HepG2 (cell line): ENCODE results near the gene APRT. TPM values are rescaled to one million over a fixed set of nuclear protein-coding genes. Genes with fewer than 3 reads are reported as not detected.

Experiments used
- HMGA1 ChIP-seq: sonication (generic); formaldehyde crosslinking; conservative IDR thresholded peaks from 2 replicates; pipeline ENCODE4 v1.4.0; 2020; ENCODE audit warnings: missing genetic modification reagents
- MED8 ChIP-seq: sonication (generic); formaldehyde crosslinking; IDR thresholded peaks from 2 replicates; pipeline ENCODE4 v1.8.1; 2023; ENCODE audit warnings: mild to moderate bottlenecking, missing genetic modification reagents; ENCODE audit not compliant: insufficient replicate concordance
- SMAD9 ChIP-seq: sonication (generic); formaldehyde crosslinking; IDR thresholded peaks from 2 replicates; pipeline ENCODE4 v1.5.1; 2020; ENCODE audit warnings: mild to moderate bottlenecking, missing genetic modification reagents
- SUZ12 ChIP-seq: fragments of 150-350 bp; IDR thresholded peaks from 2 replicates; pipeline ENCODE4 v1.6.1; 2014; ENCODE audit warnings: low read depth, low read length
- TRIM22 ChIP-seq: fragments of 450-650 bp; IDR thresholded peaks from 2 replicates; pipeline ENCODE4 v1.6.1; 2017
- ZBTB40 ChIP-seq, 2 experiments: fragments of 450-650 bp in 1 of 2; sonication (generic) in 1 of 2; formaldehyde crosslinking in 1 of 2; IDR thresholded peaks; 2 replicates each; pipeline versions ENCODE4 v1.6.1 to v1.8.0; 2016 to 2022; ENCODE audit warnings: antibody characterized with exemption in 1 of 2, mild to moderate bottlenecking in 1 of 2, missing genetic modification reagents in 1 of 2
- ZC3H13 ChIP-seq: sonication (generic); formaldehyde crosslinking; IDR thresholded peaks from 2 replicates; pipeline ENCODE4 v1.8.1; 2023; ENCODE audit warnings: mild to moderate bottlenecking, missing genetic modification reagents, moderate library complexity
- ZFP37 ChIP-seq: sonication (generic); formaldehyde crosslinking; IDR thresholded peaks from 2 replicates; pipeline ENCODE4 v1.4.0; 2020; ENCODE audit warnings: missing genetic modification reagents, borderline replicate concordance
- ZNF367 ChIP-seq: sonication (generic); formaldehyde crosslinking; IDR thresholded peaks from 2 replicates; pipeline ENCODE4 v1.4.0; 2020; ENCODE audit warnings: missing genetic modification reagents, borderline replicate concordance
- polyA plus RNA-seq, 8 experiments: library from polyadenylated mRNA; depleted of rRNA in 3 of 8; stranded (reverse) in 7 of 8; unstranded in 1 of 8; fragments of >200 nt; fragmentation: Illumina TruSeq in 4 of 8; extraction: Trizol in 4 of 8; gene quantifications; 2 replicates each; pipeline versions ENCODE4 v1.2.1 to v1.2.3, GENCODE V29; 2011 to 2016; ENCODE audit warnings: low read depth in 4 of 8, missing spikeins in 1 of 8, mixed read lengths in 1 of 8; ENCODE audit not compliant: insufficient read depth in 1 of 8
- total RNA-seq, 5 experiments: library from RNA; depleted of rRNA; stranded (reverse); fragments of >200 nt; fragmentation: Illumina TruSeq; extraction: Trizol; gene quantifications; 2 replicates each; pipeline ENCODE4 v1.2.3, GENCODE V29; 2016; ENCODE audit warnings: low read depth in 1 of 5
- TF ChIP-seq, protein P1 (sequence below): sonication (generic); formaldehyde crosslinking; IDR thresholded peaks from 2 replicates; pipeline ENCODE4 v1.4.0; 2020; ENCODE audit warnings: missing genetic modification reagents
- TF ChIP-seq, protein P2 (sequence below): sonication (generic); formaldehyde crosslinking; IDR thresholded peaks from 2 replicates; pipeline ENCODE4 v1.5.0; 2020; ENCODE audit warnings: missing genetic modification reagents

APRT gene
- total and polyA plus RNA-seq, 2 of the 13 experiments (the other 11 are each of a cell fraction or from before 2014, with no cell fraction given), result 155 to 242 TPM

DNA sequence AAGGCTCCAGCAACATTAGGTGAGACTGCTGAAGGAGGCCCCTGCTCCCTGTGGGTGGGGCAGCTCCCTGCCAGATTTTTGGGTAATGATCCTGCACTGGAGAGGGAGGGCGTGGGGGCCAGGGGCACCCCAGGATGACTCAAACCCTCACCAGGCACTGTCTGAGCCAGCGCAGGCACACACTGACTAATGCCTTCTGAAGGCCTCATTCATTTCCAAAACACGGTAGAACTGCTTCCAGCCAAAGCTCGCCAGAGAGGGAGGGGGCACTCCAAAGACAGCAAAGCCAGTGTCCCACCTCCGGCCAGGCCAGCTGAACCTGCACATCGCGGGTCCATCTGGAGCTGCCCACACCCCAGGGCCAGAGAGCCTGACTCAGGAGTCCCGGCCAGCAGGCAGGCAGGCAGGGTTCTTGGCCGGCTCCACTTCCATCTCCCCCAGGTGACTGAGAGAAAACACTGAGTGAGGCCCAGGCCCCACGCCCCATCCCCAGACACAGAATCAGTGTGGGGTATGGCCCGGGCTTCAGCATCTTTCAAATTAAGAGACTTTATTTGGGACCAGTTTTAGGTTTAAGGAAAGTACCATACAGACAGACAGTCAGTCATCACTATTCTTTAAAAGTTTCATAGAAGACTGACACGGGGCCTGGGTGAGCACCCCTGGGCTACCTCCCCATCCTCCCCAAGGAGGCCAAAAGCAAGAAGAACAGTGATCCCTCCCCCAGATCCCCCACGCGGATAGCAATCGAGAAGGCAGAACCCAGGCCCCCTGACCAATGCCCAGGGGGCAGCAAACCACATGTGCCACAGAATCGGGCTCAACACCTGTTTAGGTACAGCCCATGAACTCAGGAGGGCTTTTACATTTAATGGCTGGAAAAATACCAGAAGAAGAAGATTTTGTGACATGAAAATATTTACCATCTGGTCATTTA is 29.0 kb downstream of the APRT start (continued):
- TF ChIP-seq ZFP37 (CRISPR knock-in tag) (0 out of 2 replicates have a peak, but pooled peaks have one; percentile 29), ZC3H13 (CRISPR knock-in tag) (no peak), ZBTB40 (IDR thresholded peaks at IDR 0.05) (no peak), ZBTB40 (CRISPR knock-in tag; IDR thresholded peaks at IDR 0.05) (no peak), HMGA1 (CRISPR knock-in tag) (no peak), MED8 (CRISPR knock-in tag) (no peak), TRIM22 (no peak), ZNF367 (no peak), SUZ12 (no peak), SMAD9 (no peak)
- TF ChIP-seq, protein P1, sequence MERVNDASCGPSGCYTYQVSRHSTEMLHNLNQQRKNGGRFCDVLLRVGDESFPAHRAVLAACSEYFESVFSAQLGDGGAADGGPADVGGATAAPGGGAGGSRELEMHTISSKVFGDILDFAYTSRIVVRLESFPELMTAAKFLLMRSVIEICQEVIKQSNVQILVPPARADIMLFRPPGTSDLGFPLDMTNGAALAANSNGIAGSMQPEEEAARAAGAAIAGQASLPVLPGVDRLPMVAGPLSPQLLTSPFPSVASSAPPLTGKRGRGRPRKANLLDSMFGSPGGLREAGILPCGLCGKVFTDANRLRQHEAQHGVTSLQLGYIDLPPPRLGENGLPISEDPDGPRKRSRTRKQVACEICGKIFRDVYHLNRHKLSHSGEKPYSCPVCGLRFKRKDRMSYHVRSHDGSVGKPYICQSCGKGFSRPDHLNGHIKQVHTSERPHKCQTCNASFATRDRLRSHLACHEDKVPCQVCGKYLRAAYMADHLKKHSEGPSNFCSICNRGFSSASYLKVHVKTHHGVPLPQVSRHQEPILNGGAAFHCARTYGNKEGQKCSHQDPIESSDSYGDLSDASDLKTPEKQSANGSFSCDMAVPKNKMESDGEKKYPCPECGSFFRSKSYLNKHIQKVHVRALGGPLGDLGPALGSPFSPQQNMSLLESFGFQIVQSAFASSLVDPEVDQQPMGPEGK (CRISPR knock-in tag), result peak; percentile 70
- TF ChIP-seq, protein P2, sequence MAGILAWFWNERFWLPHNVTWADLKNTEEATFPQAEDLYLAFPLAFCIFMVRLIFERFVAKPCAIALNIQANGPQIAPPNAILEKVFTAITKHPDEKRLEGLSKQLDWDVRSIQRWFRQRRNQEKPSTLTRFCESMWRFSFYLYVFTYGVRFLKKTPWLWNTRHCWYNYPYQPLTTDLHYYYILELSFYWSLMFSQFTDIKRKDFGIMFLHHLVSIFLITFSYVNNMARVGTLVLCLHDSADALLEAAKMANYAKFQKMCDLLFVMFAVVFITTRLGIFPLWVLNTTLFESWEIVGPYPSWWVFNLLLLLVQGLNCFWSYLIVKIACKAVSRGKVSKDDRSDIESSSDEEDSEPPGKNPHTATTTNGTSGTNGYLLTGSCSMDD (CRISPR knock-in tag), result no peak
